ENCODE data around the gene CHPT1. TPM values are rescaled to one million over a fixed set of nuclear protein-coding genes. Genes with fewer than 3 reads are reported as not detected.

Gene CHPT1
- total RNA-seq (62.9 and 65.2 TPM in 2 replicates), polyA plus RNA-seq (31.9 and 34.8 TPM in 2 replicates), polyA minus RNA-seq (ENCODE audit: low replicate concordance) (6.0 and 7.6 TPM in 2 replicates)
- 28.8 and 35.9 TPM in 2 replicates for polyA plus RNA-seq (2012)

DNA sequence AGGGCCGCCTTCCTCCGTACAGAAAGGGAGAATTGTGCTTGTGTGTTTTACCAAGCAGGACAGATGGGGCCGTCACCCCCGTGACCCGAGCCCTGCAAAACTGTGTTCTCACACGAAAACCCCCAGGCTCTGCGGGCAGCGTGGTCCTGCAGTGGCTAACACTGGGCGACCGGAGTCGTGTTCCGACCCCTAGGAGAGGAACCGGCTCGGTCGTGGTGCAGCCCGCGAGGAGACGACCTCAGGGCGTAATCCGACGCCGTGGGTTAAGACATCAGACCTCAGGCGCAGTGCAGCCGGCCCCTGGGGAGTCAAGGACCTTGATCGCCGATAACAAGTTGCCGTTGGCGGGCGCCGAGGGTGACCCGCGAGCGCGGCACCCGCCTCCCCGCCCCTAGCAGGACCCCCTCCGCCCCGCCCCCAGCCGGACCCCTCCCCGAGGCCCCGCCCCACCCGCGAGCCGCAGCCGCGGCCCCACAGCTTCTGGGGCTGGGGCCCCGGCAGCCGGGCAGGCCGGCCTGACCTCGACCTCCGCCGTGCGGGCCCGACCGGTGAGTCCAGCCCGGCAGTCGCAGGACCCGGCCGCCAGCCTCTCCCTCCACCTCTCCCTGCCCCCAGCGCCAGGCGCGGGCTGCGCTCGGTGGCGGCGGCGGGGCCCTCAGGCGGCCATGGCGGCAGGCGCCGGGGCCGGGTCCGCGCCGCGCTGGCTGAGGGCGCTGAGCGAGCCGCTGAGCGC, at the start of gene CHPT1:
TSS of gene CHPT1 (plus strand) at position 444 of the 733 bp plus-strand sequence. CDS start at position 666, 222 bp downstream.
- H3K36me3 ChIP-seq (ENCODE audit: control insufficient read depth, insufficient read depth, low read length), result no peaks in the 10 kb centered on the region
- H2AFZ ChIP-seq (ENCODE audit: low read length), result peak within 1 kb of the TSS; percentile 92
- no peaks in the 10 kb centered on the region for H4K20me1 ChIP-seq (ENCODE audit: control insufficient read depth, extremely low read depth, insufficient read depth, low read length)
- H3K4me2 ChIP-seq (ENCODE audit: extremely low read depth, insufficient read depth, low read length), result peak within 1 kb of the TSS; percentile 97
- H3K9ac ChIP-seq (ENCODE audit: insufficient read depth, low read length), result peak within 1 kb of the TSS; percentile 74
- H3K9me3 ChIP-seq (ENCODE audit: control insufficient read depth, insufficient read depth, low read depth, low read length), result no peaks in the 10 kb centered on the region
- peaks cover 13% of the 10 kb centered on the region for H3K79me2 ChIP-seq (ENCODE audit: control insufficient read depth, insufficient read depth, low read length)
- TF ChIP-seq EZH2 (IDR thresholded peaks at IDR 0.05; ENCODE audit: low read length, missing control alignments), result no peak
- TF ChIP-seq, protein P1, sequence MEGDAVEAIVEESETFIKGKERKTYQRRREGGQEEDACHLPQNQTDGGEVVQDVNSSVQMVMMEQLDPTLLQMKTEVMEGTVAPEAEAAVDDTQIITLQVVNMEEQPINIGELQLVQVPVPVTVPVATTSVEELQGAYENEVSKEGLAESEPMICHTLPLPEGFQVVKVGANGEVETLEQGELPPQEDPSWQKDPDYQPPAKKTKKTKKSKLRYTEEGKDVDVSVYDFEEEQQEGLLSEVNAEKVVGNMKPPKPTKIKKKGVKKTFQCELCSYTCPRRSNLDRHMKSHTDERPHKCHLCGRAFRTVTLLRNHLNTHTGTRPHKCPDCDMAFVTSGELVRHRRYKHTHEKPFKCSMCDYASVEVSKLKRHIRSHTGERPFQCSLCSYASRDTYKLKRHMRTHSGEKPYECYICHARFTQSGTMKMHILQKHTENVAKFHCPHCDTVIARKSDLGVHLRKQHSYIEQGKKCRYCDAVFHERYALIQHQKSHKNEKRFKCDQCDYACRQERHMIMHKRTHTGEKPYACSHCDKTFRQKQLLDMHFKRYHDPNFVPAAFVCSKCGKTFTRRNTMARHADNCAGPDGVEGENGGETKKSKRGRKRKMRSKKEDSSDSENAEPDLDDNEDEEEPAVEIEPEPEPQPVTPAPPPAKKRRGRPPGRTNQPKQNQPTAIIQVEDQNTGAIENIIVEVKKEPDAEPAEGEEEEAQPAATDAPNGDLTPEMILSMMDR (conservative IDR thresholded peaks at IDR 0.05 in 1 of 2, IDR thresholded peaks at IDR 0.05 in 1 of 2; ENCODE audit: low read depth in 1 of 2, low read length in 2 of 2), result no peak
- H3K4me3 ChIP-seq (replicated peaks in 1 of 4; ENCODE audit: control extremely low read depth in 1 of 4, insufficient read depth in 1 of 4, low read depth in 3 of 4, low read length in 4 of 4), result peak within 1 kb of the TSS; percentile 69 to 88 (median 84)
- peak; percentile 26 to 32 for DNase-seq (ENCODE audit: low read depth in 2 of 2)
- H3K27ac ChIP-seq (ENCODE audit: insufficient read depth, low read length), result peak within 1 kb of the TSS; percentile 69
- no peaks in the 10 kb centered on the region for H3K27me3 ChIP-seq (ENCODE audit: control insufficient read depth, insufficient read depth, low read length)
- H3K4me1 ChIP-seq (ENCODE audit: control insufficient read depth, extremely low read depth, insufficient read depth, low read length), result no peaks in the 10 kb centered on the region

DNA sequence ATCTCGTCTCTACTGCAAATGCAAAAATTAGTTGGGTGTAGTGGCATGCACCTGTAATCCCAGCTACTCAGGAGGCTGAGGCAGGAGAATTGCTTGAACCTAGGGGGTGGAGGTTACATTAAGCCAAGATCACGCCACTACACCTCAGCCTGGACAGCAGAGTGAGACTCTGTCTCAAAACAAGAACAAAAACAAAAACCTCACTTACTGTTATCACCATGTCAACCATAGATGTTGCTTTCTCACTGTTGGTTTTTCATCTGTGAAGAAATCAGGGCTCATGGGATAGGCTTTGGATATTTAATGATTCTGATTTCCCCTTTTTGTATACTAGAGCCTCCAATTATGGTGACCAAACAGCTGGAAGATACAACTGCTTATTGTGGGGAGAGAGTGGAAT, 49.7 kb upstream of the CHPT1 start:
- Histone ChIP-seq H3K9me3 (ENCODE audit: control insufficient read depth, insufficient read depth, low read depth, low read length) (no peaks in the 10 kb centered on the region), H3K4me3 (replicated peaks in 1 of 4; ENCODE audit: control extremely low read depth in 1 of 4, insufficient read depth in 1 of 4, low read depth in 3 of 4, low read length in 4 of 4) (no peak overlapping the region), H3K27ac (ENCODE audit: insufficient read depth, low read length) (no peak overlapping the region), H3K4me2 (ENCODE audit: extremely low read depth, insufficient read depth, low read length) (no peak overlapping the region), H4K20me1 (ENCODE audit: control insufficient read depth, extremely low read depth, insufficient read depth, low read length) (no peaks in the 10 kb centered on the region), H3K79me2 (ENCODE audit: control insufficient read depth, insufficient read depth, low read length) (no peaks in the 10 kb centered on the region), H3K36me3 (ENCODE audit: control insufficient read depth, insufficient read depth, low read length) (no peaks in the 10 kb centered on the region), H2AFZ (ENCODE audit: low read length) (no peak overlapping the region), H3K27me3 (ENCODE audit: control insufficient read depth, insufficient read depth, low read length) (no peaks in the 10 kb centered on the region), H3K4me1 (ENCODE audit: control insufficient read depth, extremely low read depth, insufficient read depth, low read length) (no peaks in the 10 kb centered on the region), H3K9ac (ENCODE audit: insufficient read depth, low read length) (no peak overlapping the region)
- no peak for DNase-seq (ENCODE audit: low read depth in 2 of 2)
- no peak for TF ChIP-seq EZH2 (IDR thresholded peaks at IDR 0.05; ENCODE audit: low read length, missing control alignments)
- TF ChIP-seq, protein P1 (conservative IDR thresholded peaks at IDR 0.05 in 1 of 2, IDR thresholded peaks at IDR 0.05 in 1 of 2; ENCODE audit: low read depth in 1 of 2, low read length in 2 of 2), result no peak

DNA sequence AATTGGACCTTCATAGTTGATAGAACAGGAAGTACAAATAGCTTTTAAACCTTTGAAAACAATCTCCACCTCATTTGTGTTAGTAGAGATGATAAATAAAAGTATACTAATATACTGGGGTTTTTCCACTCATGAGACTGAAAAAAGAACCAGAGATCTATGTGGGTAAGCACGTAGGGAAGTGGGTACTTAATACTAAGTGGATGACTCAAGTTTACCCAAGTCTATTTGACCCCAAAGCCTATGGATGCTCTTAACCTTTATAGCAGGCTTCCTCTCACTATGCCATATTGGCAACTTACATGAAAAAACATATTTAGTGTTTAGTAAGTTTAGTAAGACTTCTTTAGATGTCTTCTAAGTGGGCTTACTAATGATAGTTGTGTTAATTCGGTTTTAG, 49.2 kb upstream of the CHPT1 start:
- Histone ChIP-seq H2AFZ (ENCODE audit: low read length) (no peak overlapping the region), H3K4me2 (ENCODE audit: extremely low read depth, insufficient read depth, low read length) (no peak overlapping the region), H3K27me3 (ENCODE audit: control insufficient read depth, insufficient read depth, low read length) (no peaks in the 10 kb centered on the region), H3K79me2 (ENCODE audit: control insufficient read depth, insufficient read depth, low read length) (no peaks in the 10 kb centered on the region), H3K4me3 (replicated peaks in 1 of 4; ENCODE audit: control extremely low read depth in 1 of 4, insufficient read depth in 1 of 4, low read depth in 3 of 4, low read length in 4 of 4) (no peak overlapping the region), H3K9me3 (ENCODE audit: control insufficient read depth, insufficient read depth, low read depth, low read length) (no peaks in the 10 kb centered on the region), H3K4me1 (ENCODE audit: control insufficient read depth, extremely low read depth, insufficient read depth, low read length) (no peaks in the 10 kb centered on the region), H4K20me1 (ENCODE audit: control insufficient read depth, extremely low read depth, insufficient read depth, low read length) (no peaks in the 10 kb centered on the region), H3K9ac (ENCODE audit: insufficient read depth, low read length) (no peak overlapping the region), H3K27ac (ENCODE audit: insufficient read depth, low read length) (no peak overlapping the region), H3K36me3 (ENCODE audit: control insufficient read depth, insufficient read depth, low read length) (no peaks in the 10 kb centered on the region)
- DNase-seq (ENCODE audit: low read depth in 2 of 2), result no peak
- TF ChIP-seq, protein P1 (conservative IDR thresholded peaks at IDR 0.05 in 1 of 2, IDR thresholded peaks at IDR 0.05 in 1 of 2; ENCODE audit: low read depth in 1 of 2, low read length in 2 of 2), result no peak
